Measurements from ENCODE around the gene DNAH17. TPM values are rescaled to one million over a fixed set of nuclear protein-coding genes. Genes with fewer than 3 reads are reported as not detected.

Gene DNAH17, protein sequence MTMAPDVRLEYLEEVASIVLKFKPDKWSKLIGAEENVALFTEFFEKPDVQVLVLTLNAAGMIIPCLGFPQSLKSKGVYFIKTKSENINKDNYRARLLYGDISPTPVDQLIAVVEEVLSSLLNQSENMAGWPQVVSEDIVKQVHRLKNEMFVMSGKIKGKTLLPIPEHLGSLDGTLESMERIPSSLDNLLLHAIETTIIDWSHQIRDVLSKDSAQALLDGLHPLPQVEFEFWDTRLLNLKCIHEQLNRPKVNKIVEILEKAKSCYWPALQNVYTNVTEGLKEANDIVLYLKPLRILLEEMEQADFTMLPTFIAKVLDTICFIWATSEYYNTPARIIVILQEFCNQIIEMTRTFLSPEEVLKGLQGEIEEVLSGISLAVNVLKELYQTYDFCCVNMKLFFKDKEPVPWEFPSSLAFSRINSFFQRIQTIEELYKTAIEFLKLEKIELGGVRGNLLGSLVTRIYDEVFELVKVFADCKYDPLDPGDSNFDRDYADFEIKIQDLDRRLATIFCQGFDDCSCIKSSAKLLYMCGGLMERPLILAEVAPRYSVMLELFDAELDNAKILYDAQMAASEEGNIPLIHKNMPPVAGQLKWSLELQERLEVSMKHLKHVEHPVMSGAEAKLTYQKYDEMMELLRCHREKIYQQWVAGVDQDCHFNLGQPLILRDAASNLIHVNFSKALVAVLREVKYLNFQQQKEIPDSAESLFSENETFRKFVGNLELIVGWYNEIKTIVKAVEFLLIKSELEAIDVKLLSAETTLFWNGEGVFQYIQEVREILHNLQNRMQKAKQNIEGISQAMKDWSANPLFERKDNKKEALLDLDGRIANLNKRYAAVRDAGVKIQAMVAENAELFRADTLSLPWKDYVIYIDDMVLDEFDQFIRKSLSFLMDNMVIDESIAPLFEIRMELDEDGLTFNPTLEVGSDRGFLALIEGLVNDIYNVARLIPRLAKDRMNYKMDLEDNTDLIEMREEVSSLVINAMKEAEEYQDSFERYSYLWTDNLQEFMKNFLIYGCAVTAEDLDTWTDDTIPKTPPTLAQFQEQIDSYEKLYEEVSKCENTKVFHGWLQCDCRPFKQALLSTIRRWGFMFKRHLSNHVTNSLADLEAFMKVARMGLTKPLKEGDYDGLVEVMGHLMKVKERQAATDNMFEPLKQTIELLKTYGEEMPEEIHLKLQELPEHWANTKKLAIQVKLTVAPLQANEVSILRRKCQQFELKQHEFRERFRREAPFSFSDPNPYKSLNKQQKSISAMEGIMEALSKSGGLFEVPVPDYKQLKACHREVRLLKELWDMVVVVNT (N-terminal part only)
- total RNA-seq (under 1 TPM; 0.04 to 0.17 (median 0.06) TPM), polyA plus RNA-seq (1 to 10 TPM in 1 of 3 donors, under 1 TPM in 2; 0.08 to 3.5 (median 0.13) TPM)
- long read RNA-seq, donor 1 = 0 reads
- long read RNA-seq, donor 2, partial matches to known transcripts = 0 of 1 reads
- long read RNA-seq, donor 2, other reads (novel, unspliced or antisense) = 1 of 1 reads

DNA sequence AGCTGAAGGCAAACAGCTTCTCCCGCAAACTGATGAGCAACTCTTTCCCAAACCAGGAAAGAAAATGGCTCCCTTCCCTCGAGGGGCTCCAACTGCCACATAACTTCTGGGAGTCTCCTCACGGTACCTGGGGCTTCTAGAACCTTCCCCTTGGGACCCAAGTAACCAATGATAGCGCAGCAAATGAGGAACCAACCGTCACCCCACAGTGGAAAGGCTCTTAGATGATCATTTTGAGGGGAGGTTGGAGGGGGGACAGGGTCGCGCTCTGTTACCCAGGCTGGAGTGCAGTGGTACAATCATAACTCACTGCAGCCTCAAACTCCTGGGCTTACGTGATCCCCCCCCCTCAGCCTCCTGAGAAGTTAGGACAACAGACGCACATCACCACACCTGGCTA lies at the start of gene DNAH17:
TSS of gene DNAH17 (minus strand) at position 101 of the 400 bp plus-strand sequence. CDS start 2,339 bp downstream, outside the sequence.
- no peaks in the 10 kb centered on the region for H3K36me3 ChIP-seq (ENCODE audit: insufficient read depth in 1 of 2, low read depth in 1 of 2)
- no peaks in the 10 kb centered on the region for H3K9me3 ChIP-seq
- DNase-seq (peak in 1 of 2 donors; percentile 12), ATAC-seq (no peak)
- peaks cover 0 to 3% (median 0%) of the 10 kb centered on the region in 3 donors for H3K27me3 ChIP-seq (ENCODE audit: insufficient read depth in 3 of 3, low read length in 2 of 3)
- intact Hi-C loops (cut with DNase I) = no loop called here
- no peaks in the 10 kb centered on the region for H3K4me1 ChIP-seq
- H3K27ac ChIP-seq = peak within 1 kb of the TSS; percentile 23
- 88 to 97% (median 93%) methylated on average over 9 of the region's 9 CpGs for WGBS, 3 donors
- H3K4me3 ChIP-seq = no peak within 1 kb of the TSS
- TF ChIP-seq, protein P1, sequence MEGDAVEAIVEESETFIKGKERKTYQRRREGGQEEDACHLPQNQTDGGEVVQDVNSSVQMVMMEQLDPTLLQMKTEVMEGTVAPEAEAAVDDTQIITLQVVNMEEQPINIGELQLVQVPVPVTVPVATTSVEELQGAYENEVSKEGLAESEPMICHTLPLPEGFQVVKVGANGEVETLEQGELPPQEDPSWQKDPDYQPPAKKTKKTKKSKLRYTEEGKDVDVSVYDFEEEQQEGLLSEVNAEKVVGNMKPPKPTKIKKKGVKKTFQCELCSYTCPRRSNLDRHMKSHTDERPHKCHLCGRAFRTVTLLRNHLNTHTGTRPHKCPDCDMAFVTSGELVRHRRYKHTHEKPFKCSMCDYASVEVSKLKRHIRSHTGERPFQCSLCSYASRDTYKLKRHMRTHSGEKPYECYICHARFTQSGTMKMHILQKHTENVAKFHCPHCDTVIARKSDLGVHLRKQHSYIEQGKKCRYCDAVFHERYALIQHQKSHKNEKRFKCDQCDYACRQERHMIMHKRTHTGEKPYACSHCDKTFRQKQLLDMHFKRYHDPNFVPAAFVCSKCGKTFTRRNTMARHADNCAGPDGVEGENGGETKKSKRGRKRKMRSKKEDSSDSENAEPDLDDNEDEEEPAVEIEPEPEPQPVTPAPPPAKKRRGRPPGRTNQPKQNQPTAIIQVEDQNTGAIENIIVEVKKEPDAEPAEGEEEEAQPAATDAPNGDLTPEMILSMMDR (IDR thresholded peaks at IDR 0.05) = no peak

DNA sequence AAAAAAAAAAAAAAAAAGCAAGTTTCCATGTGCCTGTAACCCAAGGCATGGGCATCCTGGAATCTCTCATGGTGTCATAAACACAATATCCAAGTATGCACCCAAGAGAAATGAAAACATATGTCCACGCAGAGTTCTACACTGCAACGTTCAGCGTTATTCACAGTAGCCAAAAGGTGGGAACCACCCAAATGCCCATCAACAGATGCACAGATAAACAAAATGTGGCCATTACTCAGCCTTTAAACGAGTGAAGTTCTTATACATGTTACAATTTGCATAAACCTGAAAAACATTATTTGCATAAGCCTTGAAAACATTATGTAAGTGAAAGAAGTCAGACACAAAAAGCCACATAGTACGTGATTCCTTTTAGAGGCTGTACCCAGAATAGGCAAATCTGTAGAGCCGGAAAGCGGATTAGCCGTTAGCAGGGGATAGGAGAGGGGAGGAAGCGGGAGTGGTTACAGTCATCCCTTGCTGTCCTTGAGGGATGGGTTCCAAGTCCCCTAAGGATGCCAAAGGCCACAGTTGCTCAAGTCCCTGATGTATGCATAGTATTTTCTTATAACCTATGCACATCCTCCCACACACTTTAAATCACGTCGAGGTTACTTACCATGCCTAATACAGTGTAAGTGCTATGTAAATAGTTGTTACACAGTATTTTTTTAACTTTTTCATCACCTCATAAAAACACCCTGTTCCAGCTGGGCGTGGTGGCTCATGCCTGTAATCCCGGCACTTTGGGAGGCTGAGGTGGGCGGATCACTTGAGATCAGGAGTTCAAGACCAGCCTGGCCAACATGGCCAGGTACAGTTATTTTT lies 47.3 kb upstream of the DNAH17 start:
- H3K4me3 ChIP-seq = no peak overlapping the region
- no peak for ATAC-seq
- 78 to 83% (median 83%) methylated on average over 14 of the region's 14 CpGs for WGBS, 3 donors

DNA sequence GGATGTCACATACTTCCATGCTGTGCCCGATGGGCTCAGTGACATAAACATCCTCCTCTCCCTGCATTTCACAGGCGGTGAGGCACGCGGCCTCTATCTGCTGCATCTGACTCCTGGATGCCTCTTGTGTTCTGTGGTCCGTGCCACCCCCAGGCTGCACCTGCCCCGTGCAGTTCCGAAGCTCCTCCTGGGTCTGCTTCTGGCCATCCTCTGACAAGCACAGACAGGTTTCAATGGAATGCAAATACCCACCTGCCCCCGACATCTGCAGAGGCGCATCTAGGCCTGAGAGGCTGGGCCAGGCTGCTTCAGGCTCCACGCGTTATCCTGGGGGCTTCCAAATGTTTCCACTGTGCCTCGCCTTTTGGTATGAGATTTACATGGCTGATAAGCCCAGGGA lies 46.3 kb upstream of the DNAH17 start:
- Histone ChIP-seq H3K36me3 (ENCODE audit: insufficient read depth in 1 of 2, low read depth in 1 of 2) (no peaks in the 10 kb centered on the region), H3K9me3 (peaks cover 2% of the 10 kb centered on the region), H3K27ac (no peak overlapping the region), H3K27me3 (ENCODE audit: insufficient read depth in 3 of 3, low read length in 2 of 3) (no peaks in the 10 kb centered on the region), H3K4me3 (no peak overlapping the region), H3K4me1 (peaks cover 2% of the 10 kb centered on the region)
- intact Hi-C loops (cut with DNase I) = no loop called here
- TF ChIP-seq, protein P1 (IDR thresholded peaks at IDR 0.05) = no peak
- DNase-seq = no peak
- ATAC-seq = no peak
- 86 to 94% (median 89%) methylated on average over 12 of the region's 12 CpGs for WGBS, 3 donors

More for the DNA sequence above, 47.3 kb upstream of the DNAH17 start:
- no peaks in the 10 kb centered on the region for H3K4me1 ChIP-seq
- DNase-seq = no peak
- TF ChIP-seq, protein P1 (IDR thresholded peaks at IDR 0.05) = no peak
- no peaks in the 10 kb centered on the region for H3K27me3 ChIP-seq (ENCODE audit: insufficient read depth in 3 of 3, low read length in 2 of 3)
- peaks cover 2% of the 10 kb centered on the region for H3K9me3 ChIP-seq
- H3K36me3 ChIP-seq (ENCODE audit: insufficient read depth in 1 of 2, low read depth in 1 of 2) = no peaks in the 10 kb centered on the region
- intact Hi-C loops (cut with DNase I) = no loop called here
- no peak overlapping the region for H3K27ac ChIP-seq

All from psoas muscle (tissue), 8 donors.